HG02610 (cell line): Measurements from ENCODE around the gene GOLGA6L7.
"Not testable (repeated sequence)": the region's sequence is repeated elsewhere in the genome, so short reads cannot be mapped to it uniquely, and the experiment has no call there.

ENCODE experiments used
- ATAC-seq: cut with Tn5 transposase; IDR thresholded peaks from one replicate; pipeline ENCODE4 v1.9.1; 2021; ENCODE audit warnings: mild to moderate bottlenecking, moderate library complexity; ENCODE audit not compliant: unreplicated experiment

Gene GOLGA6L7, protein sequence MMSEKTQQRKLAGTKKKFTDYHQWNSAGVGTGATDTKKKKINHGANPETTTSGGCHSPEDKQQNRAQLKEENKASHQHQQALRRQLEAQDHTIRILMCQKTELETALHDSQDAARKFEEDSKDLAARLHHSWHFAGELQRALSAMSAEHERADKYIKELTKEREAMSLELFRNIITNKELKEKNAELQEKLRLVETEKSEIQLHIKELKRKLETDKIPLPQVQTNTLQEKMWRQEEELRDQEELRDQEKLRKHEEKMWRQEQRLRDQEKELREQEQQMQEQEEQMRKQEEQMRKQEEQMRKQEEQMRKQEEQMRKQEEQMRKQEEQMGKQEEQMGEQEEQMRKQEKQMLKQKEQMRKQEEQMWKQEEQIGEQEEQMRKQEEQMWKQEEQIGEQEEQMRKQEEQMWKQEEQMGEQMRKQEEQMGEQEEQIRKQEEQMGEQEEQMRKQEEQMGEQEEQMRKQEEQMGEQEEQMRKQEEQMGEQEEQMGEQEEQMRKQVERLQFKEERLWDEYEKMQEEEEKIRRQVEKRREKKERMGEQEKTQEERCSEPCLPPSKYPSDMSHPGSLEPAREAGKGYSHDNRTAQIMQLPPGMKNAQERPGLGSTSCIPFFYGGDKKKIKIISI

GRCh38 chr15:28848521-28848920 is at the start of gene GOLGA6L7:
TSS of gene GOLGA6L7 (minus strand) at chr15:28848644. CDS start at chr15:28848549, 95 bp downstream.
- ATAC-seq: not testable (repeated sequence)

DNA sequence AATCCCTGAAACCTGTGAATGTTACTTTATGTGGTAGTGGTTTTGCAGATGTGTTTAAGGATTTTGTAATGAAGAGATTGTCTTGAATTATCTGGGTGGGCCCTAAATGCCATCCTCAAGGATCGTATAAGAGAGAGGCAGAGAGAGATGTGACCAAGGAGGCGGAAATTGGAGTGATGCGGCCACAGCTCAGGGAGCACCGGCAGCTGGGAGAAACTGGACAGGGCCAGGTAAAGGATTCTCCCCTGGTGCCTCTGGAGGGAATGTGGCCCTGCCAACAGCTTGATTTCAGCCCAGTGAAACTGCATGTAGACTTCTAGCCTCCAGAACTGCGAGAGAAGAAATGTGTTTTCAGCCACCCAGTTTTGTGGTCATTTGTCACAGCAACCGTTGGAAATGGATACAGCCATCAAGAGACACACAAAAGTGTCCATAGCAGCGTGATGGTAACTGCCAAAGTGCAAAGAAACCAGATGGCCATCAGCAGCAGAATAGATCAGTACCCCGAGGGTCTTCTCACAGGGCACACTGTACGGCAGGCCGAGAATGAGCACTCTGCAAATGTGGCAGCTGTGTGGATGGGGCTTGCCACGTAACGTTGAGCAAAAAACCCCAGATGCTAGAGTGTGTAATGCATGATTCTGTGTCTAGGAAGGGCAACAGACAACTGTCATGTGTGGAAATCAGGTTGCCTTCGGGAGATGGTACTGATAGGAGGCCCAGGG is 49.6 kb upstream of the GOLGA6L7 start:
- no peak for ATAC-seq

DNA sequence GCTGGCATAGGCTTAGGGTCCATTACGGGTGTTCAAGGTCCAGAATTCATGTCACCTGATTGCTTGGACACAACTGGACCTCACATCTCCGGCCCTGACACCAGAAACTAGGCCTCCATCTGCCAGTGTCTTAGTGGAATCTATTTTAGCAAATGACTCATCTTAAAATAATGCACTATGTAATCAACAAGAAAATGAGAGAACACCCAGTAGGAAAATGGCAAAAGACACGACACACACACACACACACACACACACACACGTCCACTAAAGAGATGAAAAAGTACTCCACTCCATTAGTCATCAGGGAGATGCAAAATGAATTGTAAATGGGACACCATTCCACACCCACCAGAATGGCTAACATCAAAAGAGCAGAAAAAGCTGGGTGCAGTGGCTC is 48.5 kb upstream of the GOLGA6L7 start:
- no peak for ATAC-seq

- ATAC-seq: no peak
Observed at GRCh38 chr15:28895566-28895965, 47.1 kb upstream of the GOLGA6L7 start.

- no peak for ATAC-seq
Observed at GRCh38 chr15:28895146-28895545, 46.7 kb upstream of the GOLGA6L7 start.

DNA sequence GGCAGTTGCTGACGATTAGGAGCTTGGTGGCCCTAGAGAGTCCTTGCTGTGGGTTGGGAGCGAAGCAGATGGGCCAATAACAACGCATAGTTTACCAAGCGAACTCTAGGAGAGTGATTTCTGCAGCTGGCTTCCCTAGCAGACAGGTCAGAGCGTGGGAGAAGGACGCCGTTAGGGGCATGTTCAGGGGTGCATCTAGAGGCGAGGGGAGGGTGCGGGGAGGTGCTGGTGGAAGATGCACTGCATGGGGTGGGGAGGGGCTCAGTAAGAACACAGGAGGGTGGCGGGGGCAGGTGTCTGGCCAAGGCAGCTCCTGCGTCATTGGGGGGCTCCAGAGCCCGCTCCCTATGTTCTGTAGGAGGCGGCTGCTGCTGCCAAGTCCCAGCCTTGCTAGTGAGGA is 46.2 kb upstream of the GOLGA6L7 start:
- no peak for ATAC-seq

GRCh38 chr15:28892789-28893610 is 44.6 kb upstream of the GOLGA6L7 start:
- ATAC-seq: no peak

- ATAC-seq: no peak
Observed at GRCh38 chr15:28891588-28891987, 43.1 kb upstream of the GOLGA6L7 start.

DNA sequence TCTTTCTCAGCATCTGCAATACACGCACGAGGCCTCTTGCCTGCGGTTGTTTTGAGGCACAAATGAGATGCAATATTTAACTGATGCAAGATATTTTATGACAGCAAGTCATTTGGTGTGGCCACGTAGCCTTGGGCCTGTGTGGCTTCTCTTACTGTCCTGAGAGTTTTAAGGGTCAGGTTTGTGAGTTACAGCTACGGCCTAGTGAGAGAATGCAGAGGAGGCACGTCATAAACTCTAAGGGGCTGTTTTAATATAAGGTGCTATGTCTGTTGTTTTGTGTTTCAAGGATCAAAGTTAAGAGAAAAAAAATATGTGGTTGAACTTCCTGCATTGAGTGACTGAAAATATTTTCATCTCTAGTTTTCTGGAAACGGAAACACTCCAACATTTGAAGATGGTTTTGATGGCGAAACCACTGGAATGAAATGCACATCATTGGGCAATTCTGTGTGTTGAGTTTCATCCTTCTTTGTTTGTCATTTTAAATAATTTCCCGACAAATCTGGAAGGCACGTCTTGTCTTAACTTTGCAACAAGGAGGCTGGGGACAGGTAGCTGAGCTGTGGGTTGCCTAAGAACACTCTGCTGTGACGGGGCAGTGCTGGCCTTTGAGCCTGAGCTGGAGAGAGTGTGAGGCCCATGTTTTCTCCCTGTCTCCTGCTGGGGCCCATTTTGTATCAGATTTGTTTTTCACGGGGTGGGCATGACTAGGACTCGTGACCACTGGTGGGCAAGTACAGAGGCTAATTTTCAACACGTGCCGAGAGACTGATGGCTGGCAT is 42.5 kb upstream of the GOLGA6L7 start:
- ATAC-seq: no peak

DNA sequence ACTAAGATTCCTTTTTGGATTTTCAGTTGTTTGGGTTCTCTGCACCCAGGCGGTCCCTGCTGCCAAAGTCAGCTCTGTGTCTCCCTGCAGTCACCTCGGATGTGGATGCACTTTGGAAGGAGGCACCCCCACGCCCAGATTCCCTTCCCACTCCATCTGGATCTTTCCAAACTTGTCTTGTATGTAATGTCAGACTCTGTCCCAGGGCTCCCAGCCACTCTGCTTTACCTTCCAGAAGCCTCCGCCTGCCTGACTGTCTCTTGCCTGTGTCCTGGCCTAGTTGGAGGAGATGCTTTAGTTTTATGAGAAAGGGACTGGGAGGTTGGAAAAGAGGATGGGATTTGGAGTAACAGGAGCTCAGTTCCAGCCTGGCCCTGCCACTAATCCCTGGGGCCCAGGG is 41.8 kb upstream of the GOLGA6L7 start:
- ATAC-seq: not testable (repeated sequence)

DNA sequence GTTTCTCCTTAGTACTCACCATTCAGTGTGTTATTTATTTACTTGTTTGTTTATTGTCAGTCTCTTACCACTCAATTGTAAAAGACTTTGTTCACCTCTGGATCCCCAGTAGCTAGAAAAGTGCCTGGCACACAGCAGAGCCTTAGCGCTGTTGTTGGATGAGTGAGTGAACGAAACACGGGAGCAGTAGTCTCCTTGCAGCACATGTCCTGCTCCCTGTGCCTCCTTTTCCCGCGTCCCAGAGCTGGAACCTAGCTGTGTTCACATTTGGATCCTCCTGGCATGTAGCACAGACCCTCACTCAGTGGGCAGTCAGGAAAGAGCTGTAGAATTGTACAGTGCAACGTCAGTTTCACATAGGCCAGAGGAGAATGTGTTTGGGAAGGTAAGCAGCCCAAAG is 41.4 kb upstream of the GOLGA6L7 start:
- ATAC-seq: not testable (repeated sequence)

GRCh38 chr15:28889346-28889745 is 40.9 kb upstream of the GOLGA6L7 start:
- no peak for ATAC-seq

- no peak for ATAC-seq
Observed at GRCh38 chr15:28888900-28889299, 40.5 kb upstream of the GOLGA6L7 start.

GRCh38 chr15:28888302-28888894 is 40.0 kb upstream of the GOLGA6L7 start:
- ATAC-seq: no peak

DNA sequence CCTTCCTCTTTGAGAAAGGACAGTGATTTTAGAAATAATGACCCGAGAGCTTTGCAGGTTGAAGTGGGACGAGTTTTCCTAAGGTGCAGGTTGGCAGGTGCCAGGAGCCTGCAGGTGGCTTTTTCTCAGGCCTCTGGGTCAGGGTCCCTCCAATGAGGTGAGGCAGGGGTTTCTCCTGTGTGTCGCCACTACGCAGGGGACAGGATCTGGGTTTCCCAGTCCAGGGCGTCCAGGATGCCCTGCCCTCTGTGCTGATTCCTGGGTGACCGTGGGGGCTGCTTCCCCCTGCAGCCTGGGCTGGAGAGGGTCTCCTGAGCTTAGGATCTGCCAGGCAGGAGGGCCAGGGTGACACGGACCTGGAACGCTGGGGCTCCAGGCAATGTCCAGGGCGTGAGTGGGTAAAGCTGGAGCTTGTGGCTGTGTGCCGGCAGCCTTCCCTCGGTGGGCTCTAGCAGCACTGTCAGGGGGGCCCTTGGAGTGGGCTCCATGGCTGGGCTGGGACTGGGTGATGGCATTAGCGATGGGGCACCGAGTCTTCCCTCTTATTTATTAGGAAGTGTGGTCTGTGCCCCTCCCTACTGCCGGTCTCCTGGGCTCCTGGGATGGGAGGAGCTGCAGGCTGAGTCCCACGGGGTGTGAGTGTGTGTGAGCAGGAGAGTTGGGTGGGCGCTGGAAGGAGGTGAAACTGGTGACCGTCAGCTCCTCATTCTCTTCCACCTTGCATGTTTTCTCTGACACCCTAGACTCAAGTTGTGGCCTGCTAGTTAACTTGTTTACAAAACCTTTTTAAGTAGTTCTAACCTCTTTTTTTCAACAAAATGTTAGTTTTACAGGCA is 39.1 kb upstream of the GOLGA6L7 start:
- ATAC-seq: no peak

DNA sequence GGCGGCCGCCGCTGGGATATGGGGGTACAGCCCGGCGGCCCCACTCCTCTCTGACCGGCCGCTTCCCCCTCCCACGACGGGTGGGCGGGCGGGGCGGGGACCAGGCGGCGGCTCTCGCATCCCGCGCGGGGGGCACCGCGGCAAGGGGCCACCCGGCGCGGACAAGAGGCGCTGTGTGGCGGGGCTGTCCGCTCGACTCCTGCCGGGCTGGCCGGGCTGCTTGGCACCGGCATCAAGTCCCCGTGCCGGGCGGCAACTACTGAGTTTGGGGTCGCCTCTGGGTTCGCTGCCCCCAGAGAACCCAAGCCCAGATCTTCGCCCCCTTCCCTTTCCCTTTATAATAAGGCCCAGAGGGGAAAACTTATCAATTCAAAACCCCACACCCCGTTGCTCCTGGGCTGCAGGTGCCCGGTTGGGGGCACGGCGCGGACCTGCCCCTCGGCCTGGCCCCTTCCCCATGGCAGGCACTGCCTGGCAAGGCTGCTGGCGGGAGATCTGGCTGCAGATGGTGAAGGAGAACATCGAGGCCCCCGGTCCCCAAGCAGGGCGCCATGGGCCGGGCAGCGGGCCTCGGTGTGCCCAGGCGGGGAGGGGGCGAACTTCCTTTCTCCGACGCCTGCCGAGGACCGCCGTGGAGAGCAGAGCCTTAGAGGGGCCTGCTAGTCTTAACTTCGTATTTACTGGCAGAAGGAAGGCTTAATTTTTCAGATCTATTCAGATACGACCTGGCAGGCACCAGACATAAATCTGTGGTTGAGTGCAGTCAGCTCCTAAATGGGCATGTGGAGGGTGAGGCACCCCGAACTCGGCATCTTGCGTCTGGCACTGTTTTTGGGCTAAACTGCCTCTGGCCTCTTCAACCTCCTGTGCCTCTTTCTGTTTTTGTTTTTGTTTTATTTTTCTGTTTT is 38.2 kb upstream of the GOLGA6L7 start:
- ATAC-seq: no peak

DNA sequence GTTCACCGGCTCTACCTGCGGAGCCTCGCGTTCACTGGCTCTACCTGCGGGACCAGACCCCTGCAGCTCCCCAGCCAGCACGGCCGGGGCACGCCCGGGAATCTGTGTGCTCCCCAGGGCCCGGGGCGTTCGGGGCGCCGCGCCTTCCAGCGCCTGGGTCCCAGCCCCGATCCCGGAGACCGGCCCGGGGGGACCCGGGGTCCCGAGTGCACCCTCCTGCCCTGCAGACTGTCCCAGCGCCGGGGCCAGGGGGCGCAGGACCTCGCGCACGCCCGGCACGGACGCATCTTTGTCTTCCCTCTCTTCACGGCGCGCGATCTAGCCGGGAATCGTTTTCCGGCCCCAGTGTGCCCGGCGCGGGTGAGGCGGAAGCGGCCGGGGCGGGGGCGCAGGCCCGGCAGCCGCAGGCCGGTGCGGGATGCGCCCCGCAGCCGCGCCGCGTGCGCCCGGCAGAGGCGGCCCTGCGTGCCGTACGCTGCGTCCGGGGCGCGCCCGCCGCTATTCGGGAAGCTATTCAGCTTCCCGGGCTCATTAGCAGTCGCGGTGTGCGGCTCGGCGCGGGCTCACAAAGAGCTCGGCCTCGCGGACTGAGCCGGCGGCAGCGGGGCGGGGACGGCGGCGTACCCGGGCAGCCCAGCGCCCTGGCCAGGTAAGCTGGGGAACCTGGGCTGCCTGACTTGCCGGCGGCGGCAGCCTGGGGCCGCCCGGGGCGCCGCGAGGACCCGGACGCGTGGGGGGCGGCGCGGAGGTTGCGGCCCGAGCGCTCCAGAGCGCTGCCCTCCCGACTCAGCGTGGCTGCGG is 37.4 kb upstream of the GOLGA6L7 start, which contains the start of gene APBA2:
Gene APBA2, plus strand, starts transcription at position 345 of the 801 bp plus-strand sequence. CDS start 167,911 bp downstream, outside the sequence.
- no peak for ATAC-seq
